ENCODE results near the gene LCN10. TPM values are rescaled to one million over a fixed set of nuclear protein-coding genes. Genes with fewer than 3 reads are reported as not detected.

LCN10 gene
- total and polyA plus RNA-seq, 2 donors (not counting 3 experiments of a cell fraction or from before 2014, with no cell fraction given), result not detected

GRCh38 chr9:136690104-136690805 is 52.5 kb downstream of the LCN10 start:
- H3K27me3 ChIP-seq (ENCODE audit: control insufficient read depth in 2 of 2, insufficient read depth in 2 of 2, low read length in 2 of 2), result no peaks in the 10 kb centered on the region
- BruUV-seq (replicated peaks), result no TSS peak
- ChIA-PET POLR2A (no interaction called here), CTCF (interaction anchor here (0.7 to 1.8 kb wide), 3 partner anchors 15 to 18 kb away, joined by 3 to 7 read pairs (median 4); no protein-coding TSS in a partner anchor)
- H3K9ac ChIP-seq (replicated peaks; ENCODE audit: extremely low read depth, insufficient read depth, low read length), result no peak overlapping the region
- H3K9me3 ChIP-seq (replicated peaks; ENCODE audit: control insufficient read depth, insufficient read depth, low read length), result no peaks in the 10 kb centered on the region
- H3K4me3 ChIP-seq (replicated peaks in 1 of 3; ENCODE audit: insufficient read depth in 1 of 3, low read depth in 1 of 3, low read length in 3 of 3), result no peak overlapping the region
- dilution Hi-C loops (cut with MboI; ENCODE audit: extremely low pct_ligation_motif_present, low sequenced_read_pairs) (no loop called here), intact Hi-C loops (cut with micrococcal nuclease) (no loop called here)
- peaks cover 14% of the 10 kb centered on the region for H3K79me2 ChIP-seq (ENCODE audit: control insufficient read depth, insufficient read depth, low read length)
- DNase-seq (ENCODE audit: low read depth, low spot score), result no peak
- H2AFZ ChIP-seq (ENCODE audit: low read depth, low read length), result no peak overlapping the region
- FAIRE-seq, result no peak
- TF ChIP-seq EZH2 (IDR thresholded peaks at IDR 0.05; ENCODE audit: borderline replicate concordance, low read depth, low read length, severe bottlenecking) (no peak), JUN (IDR thresholded peaks at IDR 0.05; ENCODE audit: borderline replicate concordance, insufficient read depth, insufficient read length, low read depth) (no peak), POLR2A (IDR thresholded peaks at IDR 0.05; ENCODE audit: low read depth, low read length) (no peak), POLR2AphosphoS5 (IDR thresholded peaks at IDR 0.05; ENCODE audit: insufficient read depth, low read depth, low read length) (no peak), GATA2 (IDR thresholded peaks at IDR 0.05; ENCODE audit: insufficient read depth, insufficient read length, low read depth, low read length) (no peak), MYC (IDR thresholded peaks at IDR 0.05; ENCODE audit: low read depth, low read length) (no peak), FOS (IDR thresholded peaks at IDR 0.05; ENCODE audit: borderline replicate concordance, insufficient read depth, low read length) (no peak)
- TF ChIP-seq, protein P1, sequence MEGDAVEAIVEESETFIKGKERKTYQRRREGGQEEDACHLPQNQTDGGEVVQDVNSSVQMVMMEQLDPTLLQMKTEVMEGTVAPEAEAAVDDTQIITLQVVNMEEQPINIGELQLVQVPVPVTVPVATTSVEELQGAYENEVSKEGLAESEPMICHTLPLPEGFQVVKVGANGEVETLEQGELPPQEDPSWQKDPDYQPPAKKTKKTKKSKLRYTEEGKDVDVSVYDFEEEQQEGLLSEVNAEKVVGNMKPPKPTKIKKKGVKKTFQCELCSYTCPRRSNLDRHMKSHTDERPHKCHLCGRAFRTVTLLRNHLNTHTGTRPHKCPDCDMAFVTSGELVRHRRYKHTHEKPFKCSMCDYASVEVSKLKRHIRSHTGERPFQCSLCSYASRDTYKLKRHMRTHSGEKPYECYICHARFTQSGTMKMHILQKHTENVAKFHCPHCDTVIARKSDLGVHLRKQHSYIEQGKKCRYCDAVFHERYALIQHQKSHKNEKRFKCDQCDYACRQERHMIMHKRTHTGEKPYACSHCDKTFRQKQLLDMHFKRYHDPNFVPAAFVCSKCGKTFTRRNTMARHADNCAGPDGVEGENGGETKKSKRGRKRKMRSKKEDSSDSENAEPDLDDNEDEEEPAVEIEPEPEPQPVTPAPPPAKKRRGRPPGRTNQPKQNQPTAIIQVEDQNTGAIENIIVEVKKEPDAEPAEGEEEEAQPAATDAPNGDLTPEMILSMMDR (IDR thresholded peaks at IDR 0.05; ENCODE audit: extremely low read depth in 1 of 2, insufficient read depth in 1 of 2, low read depth in 1 of 2, low read length in 2 of 2), result no peak
- TF ChIP-seq, protein P2, sequence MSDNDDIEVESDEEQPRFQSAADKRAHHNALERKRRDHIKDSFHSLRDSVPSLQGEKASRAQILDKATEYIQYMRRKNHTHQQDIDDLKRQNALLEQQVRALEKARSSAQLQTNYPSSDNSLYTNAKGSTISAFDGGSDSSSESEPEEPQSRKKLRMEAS (IDR thresholded peaks at IDR 0.05; ENCODE audit: insufficient read depth, insufficient read length), result no peak
- H3K27ac ChIP-seq (ENCODE audit: insufficient read depth, low read depth, low read length), result no peak overlapping the region
- H3K4me2 ChIP-seq (ENCODE audit: insufficient read depth, low read length), result no peak overlapping the region
- H4K20me1 ChIP-seq (replicated peaks; ENCODE audit: control insufficient read depth, extremely low read depth, insufficient read depth, low read length), result no peaks in the 10 kb centered on the region
- H3K9me1 ChIP-seq (replicated peaks; ENCODE audit: control insufficient read depth, extremely low read depth, insufficient read depth, low read length), result no peaks in the 10 kb centered on the region
- no peaks in the 10 kb centered on the region for H3K36me3 ChIP-seq (ENCODE audit: control insufficient read depth in 2 of 2, extremely low read depth in 1 of 2, insufficient read depth in 2 of 2, low read length in 2 of 2)
- peaks cover 15% of the 10 kb centered on the region for H3K4me1 ChIP-seq (ENCODE audit: control insufficient read depth, extremely low read depth, insufficient read depth, low read length)
